Epithelial cell of esophagus (primary cell): ENCODE data around the gene FOCAD.

Experiments used
- DNase-seq: peaks from one replicate; pipeline ENCODE4 v3.0.0; 2010; ENCODE audit warnings: low read depth
- H3K4me3 ChIP-seq: 2 replicates; pipeline ENCODE4 v1.5.1; 2011; ENCODE audit warnings: mild to moderate bottlenecking, low read length, control low read depth
- TF ChIP-seq, protein P1 (sequence below): IDR thresholded peaks from 2 replicates; pipeline ENCODE4 v1.5.1; 2011; ENCODE audit warnings: low read depth, mild to moderate bottlenecking, low read length, control low read depth, inconsistent platforms; ENCODE audit not compliant: insufficient read depth; ENCODE audit errors: missing control alignments

The FOCAD gene

DNA sequence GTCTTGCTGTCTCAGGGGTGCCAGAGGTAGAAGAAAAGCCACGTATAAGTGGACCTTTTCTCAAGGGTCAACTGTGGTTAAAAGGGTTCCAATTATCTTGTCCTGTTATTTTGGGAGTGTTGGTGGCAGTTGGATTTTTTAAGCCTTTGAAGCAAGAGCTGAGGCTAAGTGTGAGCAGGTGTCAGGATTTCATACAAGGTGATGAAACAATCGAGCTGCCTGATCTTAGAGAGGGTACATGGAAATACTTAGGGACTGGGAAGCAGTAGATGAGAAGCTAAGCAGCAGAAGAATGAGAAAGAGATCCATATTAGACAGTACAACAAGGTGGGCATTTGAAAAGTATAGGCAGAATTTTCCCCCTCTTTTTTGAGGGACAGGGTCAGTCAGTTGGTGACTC is 23.6 kb downstream of the FOCAD start:
- TF ChIP-seq, protein P1, sequence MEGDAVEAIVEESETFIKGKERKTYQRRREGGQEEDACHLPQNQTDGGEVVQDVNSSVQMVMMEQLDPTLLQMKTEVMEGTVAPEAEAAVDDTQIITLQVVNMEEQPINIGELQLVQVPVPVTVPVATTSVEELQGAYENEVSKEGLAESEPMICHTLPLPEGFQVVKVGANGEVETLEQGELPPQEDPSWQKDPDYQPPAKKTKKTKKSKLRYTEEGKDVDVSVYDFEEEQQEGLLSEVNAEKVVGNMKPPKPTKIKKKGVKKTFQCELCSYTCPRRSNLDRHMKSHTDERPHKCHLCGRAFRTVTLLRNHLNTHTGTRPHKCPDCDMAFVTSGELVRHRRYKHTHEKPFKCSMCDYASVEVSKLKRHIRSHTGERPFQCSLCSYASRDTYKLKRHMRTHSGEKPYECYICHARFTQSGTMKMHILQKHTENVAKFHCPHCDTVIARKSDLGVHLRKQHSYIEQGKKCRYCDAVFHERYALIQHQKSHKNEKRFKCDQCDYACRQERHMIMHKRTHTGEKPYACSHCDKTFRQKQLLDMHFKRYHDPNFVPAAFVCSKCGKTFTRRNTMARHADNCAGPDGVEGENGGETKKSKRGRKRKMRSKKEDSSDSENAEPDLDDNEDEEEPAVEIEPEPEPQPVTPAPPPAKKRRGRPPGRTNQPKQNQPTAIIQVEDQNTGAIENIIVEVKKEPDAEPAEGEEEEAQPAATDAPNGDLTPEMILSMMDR = no peak
- no peak for DNase-seq
- H3K4me3 ChIP-seq = no peak overlapping the region

GRCh38 chr9:20713172-20713571 is 29.1 kb downstream of the FOCAD start:
- H3K4me3 ChIP-seq = no peak overlapping the region
- no peak for DNase-seq
- TF ChIP-seq, protein P1 = no peak

GRCh38 chr9:20714442-20715415 is 30.7 kb downstream of the FOCAD start:
- no peak overlapping the region for H3K4me3 ChIP-seq
- no peak for DNase-seq
- TF ChIP-seq, protein P1 = no peak

- no peak overlapping the region for H3K4me3 ChIP-seq
- DNase-seq = peak; percentile 46
- TF ChIP-seq, protein P1 = no peak
Measured at GRCh38 chr9:20722221-20722620, 38.2 kb downstream of the FOCAD start.

DNA sequence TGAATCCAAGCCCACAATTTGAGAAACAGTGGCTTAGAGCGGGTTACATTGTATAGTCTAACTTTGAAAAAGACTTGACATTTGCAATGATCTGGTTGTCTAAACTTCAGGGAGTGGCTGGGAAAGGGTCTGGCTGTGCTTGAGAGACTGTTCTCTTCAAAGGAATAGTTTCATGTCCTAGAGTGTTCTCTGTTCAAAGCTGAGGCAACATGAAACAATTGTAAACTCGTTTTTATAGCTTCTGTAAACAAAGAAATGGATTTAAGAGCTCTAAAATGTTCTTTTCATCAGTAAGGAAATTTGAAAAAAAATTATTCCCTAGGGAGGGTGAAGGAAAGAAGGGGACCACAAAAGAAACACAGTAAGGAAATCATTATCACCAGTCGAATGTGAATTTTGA is 41.6 kb downstream of the FOCAD start:
- no peak for DNase-seq
- no peak overlapping the region for H3K4me3 ChIP-seq
- TF ChIP-seq, protein P1 = no peak

GRCh38 chr9:20726144-20726543 is 42.1 kb downstream of the FOCAD start:
- peak; percentile 1 for DNase-seq
- TF ChIP-seq, protein P1 = no peak
- H3K4me3 ChIP-seq = no peak overlapping the region

DNA sequence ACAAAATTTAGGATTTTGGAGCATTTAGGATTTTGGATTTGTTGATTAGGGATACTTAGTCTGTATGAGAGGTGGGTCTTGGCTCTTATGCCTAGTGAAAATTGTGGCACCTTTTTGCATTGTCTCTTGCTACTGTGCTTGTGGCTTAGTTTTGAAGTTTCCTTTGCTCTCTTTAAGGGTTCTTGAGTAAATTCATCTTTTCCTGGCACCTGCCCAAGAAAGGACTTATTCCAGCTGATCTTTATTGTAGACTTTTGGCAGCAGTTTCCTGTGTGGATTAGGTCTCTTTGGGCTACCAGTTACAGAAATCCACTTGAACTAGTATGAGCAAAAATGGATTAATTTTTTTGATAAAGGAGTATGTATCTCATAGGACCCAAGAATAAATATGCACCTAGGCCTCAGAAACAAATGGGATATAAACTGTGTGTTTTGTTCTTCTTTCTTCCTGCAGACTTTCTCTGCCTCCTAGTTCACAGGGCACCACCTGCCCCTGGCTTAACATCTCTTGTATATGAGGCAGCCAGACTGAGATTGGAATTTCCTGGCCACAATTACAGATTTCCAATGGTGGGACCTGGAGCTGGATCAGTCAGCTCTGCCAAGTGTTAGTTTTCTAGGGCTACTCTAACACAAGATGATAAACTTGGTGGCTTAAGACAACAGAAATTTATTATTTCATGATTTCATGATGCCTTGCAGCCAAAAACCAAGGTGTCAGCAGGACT is 44.6 kb downstream of the FOCAD start:
- no peak overlapping the region for H3K4me3 ChIP-seq
- DNase-seq = peak; percentile 15
- TF ChIP-seq, protein P1 = no peak
